Measurements from ENCODE around the gene CABLES1.
A peak's percentile ranks its signal among the peaks of the same experiment; 100 is the strongest.
"Not testable (repeated sequence)": the region's sequence is repeated elsewhere in the genome, so short reads cannot be mapped to it uniquely, and the experiment has no call there.

Gene CABLES1

DNA sequence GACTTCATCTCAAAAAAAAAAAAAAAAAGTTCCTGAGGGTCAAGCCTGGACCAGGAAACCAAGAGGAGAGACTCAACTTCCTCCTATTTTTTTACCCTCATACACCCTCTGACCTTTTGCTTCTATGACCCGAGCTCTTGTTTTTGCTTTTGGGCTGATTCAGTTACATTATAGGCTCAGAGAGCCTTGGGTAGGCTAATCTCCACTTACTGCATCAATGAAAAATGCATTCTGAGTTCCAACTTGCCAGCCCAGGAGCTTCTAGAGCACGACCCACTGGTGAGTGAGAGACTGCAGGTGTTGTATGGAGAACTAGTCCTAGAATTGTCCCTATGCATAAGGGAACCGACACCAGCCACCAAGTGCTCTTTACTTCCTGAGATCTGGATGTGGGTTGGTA, 91.1 kb downstream of the CABLES1 start:
- DNase-seq (ENCODE audit: low read depth) = no peak

DNA sequence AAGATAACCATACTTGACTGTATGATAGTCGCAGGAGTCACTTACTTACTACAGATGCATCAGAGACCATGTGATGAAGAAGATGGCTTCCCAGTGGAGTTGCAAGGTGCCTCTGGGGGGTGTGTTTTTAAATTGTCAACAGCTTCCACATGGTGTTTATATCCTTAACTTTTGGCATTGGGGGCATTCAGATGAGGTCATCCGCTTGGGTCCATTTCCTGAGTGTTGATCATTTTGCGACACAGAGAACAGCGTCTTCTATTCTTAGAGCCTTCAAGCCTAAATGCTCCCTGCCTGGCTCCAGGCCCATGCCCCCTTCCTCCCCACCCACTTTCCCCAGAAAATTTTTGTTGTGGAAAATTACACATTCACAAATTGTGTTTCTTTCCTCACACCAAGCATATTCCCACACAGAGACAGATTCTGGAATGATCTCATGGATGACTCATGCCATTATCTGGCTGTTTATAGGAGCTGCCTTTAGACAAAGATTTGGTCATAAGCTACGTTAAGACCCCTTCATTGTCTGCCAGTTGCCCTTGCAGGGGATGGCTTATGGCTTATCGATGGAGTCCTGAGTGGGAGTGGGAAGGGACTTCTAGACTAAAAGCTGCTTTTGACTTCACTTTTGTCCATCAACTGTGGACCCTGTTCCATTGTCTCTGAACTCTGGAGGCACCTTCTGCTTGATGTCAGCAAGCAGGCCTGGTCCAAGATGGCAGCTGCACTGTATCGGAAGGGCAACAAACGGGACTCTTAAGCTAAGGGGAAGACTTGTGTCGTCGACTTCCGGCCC, 91.8 kb downstream of the CABLES1 start:
- no peak for DNase-seq (ENCODE audit: low read depth)

DNA sequence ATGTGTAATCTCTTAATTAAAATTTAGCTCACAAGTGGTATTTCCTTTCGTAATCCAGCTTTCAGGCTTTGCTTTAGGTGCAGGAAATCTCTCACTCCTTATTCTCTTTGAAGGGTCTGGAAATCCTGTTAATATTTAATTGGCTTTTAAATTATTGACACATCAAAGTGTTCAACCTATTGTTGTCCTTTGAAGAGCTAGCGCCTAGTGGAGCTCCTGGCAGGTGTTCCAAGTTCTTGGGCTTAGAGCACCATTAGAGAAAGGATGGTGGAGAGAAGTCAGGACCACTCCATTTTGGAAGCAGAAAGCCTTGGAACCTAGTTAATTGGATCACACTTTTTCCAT, 92.4 kb downstream of the CABLES1 start:
- no peak for DNase-seq (ENCODE audit: low read depth)

DNA sequence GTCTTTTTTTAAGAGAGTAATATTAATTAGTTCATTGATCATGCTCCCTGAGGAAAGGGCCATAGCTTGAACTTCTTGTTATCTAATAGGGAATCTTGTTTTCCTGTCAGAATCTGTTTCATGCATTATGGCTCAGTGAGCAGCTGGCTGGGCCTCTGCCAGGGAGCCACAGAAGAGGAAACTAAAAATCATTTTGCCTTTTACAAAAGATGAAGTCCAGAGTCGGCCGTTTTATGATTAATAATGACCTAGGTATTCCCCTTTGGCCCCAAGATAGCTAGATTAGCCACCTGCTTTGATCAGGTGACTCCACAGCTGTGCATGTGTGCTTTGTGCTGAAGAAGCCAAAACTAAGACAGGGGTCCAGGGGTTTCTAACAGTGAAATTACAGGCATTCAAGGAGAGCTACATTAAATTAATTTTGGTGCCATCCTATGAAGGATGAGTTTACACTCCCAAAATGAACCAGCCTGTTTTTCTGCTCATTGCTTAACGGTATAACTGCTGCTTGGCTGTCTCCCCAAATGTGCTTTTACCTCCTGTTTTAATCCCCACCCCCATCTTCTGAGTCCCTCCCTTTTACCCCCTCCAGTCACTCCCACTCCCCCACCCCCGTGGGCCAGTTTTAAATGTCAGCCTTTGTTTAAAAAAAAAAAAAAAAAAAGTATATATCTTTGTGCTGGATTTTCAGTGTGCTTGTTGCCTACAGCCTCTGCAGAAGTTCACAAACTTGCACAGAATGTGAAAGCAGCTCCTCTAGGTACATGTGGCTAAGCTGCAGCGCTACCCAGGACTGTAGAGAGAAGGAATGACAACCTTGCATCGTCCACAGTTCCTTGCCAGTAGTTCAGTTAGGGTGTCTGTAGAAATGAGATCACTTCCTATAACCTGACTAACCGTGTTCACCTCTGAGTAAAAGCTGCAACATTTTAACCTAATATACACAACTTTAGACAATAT, 93.1 kb downstream of the CABLES1 start:
- no peak for DNase-seq (ENCODE audit: low read depth)

DNA sequence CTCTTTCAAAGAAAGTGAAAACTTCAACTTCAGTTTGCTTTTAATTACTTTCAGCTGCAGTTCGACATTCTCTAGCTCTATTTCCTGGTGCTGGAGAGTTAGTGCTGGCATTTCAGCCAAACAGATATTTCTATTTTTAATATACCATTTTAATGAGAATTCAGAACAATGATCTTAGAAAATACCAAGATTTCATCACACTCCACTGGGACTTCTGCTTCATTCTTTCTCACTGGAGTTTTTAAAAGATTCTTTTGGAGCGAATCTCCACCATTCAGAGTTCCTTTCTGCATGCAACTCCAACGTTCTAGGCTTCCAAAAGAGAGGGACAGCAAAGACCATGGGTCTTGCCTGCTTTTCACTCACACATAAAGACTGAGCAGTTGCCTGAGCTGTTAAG, 94.2 kb downstream of the CABLES1 start:
- DNase-seq (ENCODE audit: low read depth) = no peak

DNA sequence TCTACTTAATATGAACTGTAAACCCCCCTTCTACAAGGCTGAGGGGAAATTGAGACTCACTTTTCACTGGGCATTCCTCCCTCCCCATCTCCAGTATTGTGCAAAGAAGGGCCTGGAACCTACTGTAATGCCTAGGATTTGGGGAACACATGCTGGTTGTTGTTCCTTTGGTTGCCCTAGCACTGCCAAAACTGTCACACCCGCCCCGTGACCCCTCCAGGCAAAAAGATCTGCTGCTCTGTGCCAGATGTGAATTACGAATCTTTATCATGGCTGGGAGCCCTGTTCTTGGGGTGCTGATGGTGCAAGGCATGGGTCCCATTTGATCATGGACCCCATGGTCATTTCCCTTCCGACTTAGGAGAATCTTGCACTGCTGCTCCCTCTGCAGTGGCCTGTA, 95.4 kb downstream of the CABLES1 start:
- no peak for DNase-seq (ENCODE audit: low read depth)

DNA sequence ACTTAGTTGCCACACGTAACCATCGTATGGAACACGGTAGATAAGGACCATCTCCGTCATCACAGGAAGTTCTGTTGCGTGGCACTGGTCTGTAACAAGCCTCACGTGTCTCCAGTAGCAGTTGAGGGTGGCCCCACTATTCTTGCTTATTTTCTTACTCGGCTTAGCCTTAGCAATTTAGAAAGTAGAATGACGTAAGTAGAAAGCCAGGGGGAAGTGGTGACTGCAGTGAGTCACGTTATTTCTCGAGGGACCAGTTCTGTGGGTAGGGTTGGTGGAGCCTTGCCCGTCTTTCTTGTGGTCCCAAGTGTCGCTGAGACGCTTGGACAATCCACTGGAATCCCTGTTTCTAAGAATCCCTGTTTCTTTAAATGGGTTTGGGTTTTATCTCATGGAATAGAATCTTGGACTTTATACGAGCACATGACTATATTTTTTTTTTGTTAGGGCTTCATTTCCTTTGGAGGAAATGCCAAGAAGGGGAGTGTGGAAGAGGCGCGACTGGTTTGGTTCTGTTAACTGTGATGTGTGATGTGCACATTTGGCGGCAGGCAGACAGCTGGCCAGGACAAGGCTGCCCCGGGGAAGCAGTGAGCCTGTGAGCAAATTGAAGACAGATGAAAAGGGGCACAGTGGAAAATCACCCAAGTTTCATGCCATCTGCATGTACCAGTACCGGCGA, 96.2 kb downstream of the CABLES1 start:
- peak; percentile 64 for DNase-seq (ENCODE audit: low read depth)

DNA sequence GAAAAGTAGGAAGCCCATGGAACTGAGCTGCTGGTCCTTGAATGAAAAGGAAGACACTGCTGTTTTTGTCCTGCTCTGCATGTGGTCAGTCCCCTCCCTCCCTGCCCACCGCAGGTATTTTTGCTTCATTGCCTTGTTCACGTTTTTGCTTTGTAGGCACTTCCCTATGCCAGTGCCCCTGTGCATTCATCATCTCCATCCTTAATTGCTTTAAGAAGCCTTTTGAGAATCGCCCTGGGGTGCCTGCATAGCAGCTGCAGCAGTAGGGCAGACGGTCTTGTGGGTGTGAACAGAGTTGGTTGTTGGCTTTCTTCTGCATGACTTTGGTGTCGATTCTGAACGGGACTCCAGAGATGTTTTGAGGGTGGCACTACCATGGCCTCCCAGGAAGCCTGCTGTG, 97.0 kb downstream of the CABLES1 start:
- no peak for DNase-seq (ENCODE audit: low read depth)

DNA sequence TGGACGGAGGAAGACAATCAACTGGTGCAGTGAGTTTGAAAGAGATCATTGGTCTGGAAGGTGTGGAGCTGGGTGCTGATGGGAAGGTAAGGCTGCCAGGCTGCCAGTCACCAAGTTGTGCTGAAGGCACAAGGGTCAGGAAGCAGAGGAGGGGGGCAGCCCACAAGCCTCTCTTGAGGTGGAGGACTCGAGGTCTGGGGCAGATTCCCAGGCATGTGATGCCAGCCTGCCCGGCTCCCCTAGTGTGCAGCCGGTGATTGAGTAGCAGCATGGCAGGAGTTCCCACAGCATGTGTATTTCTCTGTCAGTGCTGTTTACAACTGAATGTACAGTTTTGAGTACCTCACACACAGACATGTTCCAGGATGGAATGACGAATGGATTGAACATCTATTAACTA, 99.3 kb downstream of the CABLES1 start:
- DNase-seq (ENCODE audit: low read depth) = no peak

DNA sequence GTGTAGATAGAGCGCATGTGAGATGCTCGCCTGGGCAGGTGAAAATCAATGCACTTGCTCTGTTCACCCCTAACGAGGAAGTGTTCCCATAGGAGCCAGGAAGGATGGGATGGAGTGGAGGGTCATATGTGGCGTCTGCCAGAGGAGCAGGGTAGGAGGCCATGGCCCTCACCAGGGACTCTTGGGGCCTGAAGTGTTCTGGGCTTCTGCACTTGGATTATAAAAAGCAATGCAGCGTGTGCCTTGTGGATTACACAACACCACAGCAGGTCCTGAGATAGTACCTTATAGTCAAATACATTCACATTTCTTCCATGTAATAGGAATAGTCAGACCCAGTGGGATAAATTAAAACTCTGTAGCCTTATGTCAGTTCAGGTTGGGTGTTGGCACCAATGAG, 100.1 kb downstream of the CABLES1 start:
- no peak for DNase-seq (ENCODE audit: low read depth)

DNA sequence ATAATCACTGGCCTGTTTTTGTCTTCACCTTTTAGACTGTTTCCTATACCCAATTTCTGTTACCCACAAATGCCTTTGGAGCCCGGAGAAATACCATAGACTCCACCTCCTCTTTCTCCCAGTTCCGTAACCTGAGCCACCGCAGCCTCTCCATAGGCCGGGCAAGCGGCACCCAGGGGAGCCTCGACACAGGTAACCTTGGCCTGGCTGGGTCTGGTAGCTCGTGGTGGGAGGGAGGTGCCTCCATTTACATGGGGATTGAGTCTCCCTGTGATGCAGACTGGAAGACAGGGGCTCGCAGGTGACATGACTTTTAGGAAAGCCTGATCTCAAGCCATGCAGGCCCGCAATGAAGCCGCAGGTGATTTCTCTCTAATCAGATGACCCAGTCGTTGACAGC, 100.6 kb downstream of the CABLES1 start:
- DNase-seq (ENCODE audit: low read depth) = no peak

DNA sequence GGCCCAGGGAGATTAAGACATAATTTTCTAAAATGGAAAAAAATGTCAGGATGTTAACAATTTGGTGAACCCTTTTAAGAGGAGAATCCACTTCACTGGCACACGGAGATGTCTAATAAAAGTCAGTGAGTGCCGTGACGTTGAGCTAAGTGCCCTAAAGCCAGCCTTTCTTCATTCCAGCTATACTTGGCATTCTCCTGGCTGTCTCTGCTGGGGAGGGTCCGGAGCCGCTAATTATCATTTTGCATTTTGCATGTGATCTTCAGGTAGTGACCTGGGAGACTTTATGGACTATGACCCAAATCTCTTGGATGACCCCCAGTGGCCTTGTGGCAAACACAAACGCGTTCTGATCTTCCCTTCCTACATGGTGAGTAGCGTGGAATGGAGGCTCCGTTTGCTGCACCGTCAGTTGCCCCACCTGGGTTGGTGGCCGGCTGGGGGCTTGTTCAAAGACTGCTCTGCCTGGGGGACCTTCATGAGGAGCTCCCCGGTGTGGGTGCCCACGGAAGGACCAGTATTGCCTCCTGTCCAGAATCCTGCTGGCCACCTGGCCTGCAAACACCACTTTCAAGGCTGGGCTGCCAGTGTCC, 101.7 kb downstream of the CABLES1 start:
- DNase-seq (ENCODE audit: low read depth) = no peak

DNA sequence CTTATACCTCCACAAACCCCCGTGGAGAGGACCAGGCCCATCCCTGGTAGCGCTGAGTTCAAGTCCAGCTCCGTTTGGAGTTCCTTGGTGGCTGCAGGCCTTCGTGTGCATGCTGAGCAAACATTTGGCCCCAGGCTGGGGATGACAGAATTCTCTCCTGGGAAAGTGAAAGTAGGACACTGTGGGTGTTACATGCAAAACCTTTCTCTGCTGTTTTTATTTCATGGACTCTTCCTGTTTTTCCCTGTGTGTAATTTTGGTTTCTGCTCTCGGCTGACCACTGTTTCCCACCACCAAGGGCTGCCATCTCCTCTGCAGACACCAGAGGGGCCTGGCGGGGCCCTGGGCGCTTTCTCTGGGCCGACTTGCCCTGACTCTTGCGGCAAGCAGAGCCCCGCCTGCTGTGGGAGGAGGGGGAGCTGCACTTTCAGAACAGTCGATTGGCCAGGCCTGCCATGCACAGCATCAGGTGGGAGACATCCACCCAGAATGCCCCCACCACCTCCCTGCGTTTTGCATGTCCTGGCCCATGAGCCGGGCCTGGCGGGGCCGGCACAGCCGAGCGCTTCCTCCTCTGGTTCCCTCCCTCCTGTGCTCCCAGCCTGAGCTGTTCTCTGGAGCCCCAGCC, 102.4 kb downstream of the CABLES1 start:
- DNase-seq (ENCODE audit: low read depth) = no peak

DNA sequence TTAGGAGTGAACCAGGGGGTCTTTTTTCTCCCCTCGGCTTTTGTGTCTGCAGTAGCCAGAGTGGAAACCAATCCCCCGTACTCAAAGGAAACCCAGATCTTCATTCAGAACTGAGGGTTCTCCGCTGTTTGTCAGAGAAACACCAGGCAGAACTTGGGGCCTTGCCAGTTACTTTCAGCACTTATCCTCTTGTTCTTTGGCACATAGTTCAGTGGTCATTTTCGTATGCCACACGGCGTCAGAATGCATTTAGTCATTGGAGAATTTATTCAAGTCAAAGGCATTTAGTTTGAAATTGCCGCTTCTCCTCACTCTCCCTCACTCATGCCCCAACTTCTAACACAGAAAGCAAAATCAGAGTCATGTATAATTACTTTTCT, 102.9 kb downstream of the CABLES1 start:
- DNase-seq (ENCODE audit: low read depth) = no peak

DNA sequence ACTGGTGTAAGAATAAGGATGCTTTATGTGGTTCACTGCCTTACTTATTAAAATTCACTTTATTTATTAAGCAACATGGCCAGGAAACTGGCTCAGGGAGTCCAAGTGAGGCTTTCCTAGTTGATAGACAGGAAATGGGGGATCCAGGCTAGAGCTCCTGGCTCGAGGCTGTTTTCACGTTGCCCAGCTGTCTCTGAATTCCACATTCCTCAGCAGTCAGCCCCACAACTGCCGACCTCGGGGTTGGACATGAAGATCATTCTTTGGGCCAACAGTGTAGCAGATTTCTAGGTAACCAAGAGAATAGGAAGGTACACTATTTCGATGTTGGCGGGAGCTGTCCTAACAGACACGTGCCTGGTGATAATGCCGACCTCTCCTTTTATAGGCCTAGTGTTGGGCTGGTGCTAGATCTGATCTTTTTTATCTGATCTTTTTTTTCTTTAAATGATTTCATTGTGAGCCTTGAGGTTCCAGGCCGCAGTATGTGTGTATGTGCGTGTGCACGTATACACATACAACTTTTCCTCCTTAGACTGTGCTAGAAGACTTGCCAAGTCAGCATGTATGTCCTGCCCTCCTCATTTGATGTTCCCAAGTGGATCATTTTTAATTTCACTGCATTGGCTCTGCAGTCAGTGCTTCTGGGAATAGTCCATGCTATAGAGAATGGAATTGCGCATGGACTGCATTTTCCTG, 103.5 kb downstream of the CABLES1 start:
- DNase-seq (ENCODE audit: low read depth) = no peak

DNA sequence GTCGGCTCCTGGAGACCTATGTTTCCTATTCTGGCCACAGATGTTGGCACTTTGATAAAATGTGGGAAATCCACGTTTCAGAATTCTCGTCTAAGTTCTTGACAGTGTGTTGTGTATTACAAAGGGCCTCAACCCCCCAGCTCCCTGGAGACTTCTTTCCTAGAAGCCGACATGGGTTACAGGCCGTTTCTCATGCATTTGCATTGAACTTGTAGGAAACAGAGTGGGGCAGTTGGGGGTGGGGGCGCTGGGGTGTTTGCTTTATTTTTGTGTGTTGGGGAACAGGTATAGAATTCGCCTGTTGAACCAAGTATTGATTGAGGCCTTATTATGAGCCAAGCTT, 104.0 kb downstream of the CABLES1 start:
- DNase-seq (ENCODE audit: low read depth) = no peak

DNA sequence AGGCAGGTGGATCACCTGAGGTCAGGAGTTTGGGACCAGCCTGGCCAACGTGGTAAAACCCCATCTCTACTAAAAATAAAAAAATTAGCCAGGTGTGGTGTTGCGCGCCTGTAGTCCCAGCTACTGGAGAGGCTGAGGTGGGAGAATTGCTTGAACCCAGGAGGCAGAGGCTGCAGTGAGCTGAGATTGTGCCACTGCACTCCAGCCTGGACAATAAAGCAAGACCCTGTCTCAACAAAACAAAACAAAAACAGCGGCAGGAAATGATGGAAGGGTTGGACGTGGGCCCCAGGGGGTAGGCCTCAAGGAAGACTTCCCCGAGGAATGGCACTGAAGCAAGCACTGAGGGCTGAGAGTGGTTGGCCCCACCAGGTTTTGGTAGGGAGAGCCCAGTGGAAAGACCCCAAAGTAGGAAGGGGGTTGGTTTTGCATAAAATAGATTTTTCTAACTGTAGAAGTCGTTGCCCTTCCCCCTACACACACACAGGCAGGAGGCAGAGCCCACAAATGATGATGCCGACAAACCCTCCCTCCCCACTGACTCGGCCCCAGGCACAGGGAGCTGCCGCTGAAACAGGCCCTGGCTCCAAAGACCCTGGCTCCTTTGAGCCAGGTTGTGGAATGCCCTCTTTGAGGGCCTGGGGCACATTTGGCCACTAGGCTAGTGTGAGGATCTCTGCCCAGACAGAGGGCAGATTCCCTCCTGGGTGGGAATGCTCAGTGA, 104.8 kb downstream of the CABLES1 start:
- DNase-seq (ENCODE audit: low read depth) = no peak

DNA sequence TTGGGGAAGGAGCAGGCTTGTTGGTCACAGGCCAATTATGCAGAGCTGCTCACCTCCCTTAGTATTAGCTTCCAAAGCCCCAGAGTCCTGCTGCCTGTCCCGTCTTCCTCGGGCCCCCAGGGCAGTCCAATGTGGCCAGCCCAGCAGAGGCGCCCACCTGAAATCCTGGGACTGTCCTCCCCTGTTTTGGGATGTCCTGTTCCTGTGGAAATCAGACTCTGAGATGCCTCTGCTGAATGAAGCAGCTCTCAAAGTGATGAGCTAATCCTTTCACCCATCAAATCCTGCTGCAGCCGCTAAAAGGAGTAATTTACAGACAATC, 105.3 kb downstream of the CABLES1 start:
- no peak for DNase-seq (ENCODE audit: low read depth)

DNA sequence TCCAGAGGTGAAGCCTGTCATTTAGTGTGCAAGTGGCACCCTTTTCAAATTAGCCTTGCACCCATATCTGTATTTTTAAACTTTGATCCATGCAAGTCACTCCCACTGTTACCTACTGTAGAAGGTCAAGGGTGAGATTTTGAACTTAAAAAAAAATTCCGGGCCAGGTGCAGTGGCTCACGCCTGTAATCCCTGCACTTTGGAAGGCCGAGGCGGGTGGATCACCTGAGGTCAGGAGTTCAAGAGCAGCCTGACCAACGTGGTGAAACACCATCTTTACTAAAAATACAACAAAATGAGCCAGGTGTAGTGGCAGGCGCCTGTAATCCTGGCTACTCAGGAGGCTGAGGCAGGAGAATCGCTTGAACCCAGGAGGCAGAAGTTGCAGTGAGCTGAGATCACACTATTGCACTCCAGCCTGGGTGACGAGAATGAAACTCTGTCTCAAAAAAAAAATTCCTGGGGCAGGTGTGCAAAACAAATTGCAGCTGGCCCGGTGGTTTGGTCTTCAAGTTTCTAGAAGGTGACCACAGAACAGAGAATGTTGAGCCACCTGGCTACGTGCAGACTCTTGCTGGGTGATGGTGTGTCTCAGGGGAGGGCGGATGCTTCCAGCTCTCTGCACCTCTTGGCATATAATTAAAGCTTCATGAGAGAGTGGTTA, 106.7 kb downstream of the CABLES1 start:
- DNase-seq (ENCODE audit: low read depth) = not testable (repeated sequence)

DNA sequence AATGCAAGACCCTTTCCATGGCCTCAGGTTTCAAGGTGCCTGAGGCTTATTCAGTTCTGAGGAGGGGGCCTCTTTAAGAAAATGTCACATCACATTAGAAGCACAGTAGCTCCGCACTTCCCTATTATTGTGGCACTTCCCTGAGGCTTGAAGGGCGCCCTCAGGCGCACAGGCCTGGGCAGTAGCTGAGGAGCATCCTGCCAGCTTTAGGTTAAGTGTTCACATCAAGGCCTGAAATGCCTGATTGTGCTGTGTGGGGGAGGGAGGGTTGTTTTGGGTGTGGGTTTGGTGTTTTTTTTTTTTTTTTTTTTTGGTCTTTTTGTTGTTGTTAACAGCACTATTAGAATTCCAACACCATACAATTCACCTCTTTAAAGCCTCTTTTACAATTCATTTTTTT, 107.9 kb downstream of the CABLES1 start:
- no peak for DNase-seq (ENCODE audit: low read depth)
